K562 (cell line): ENCODE measurements around the gene KEL. TPM values are rescaled to one million over a fixed set of nuclear protein-coding genes. Genes with fewer than 3 reads are reported as not detected.

Experiments used
- ATAC-seq: fragments of 200-7000 bp; cut with Tn5 transposase; 3 replicates; pipeline ENCODE4 v1.9.1; 2020; ENCODE audit warnings: moderate library complexity
- BruUV-seq: library from RNA; stranded (reverse); fragments of 400-500 nt; replicated peaks from 2 replicates; lab custom pipeline; 2021; lab: Mats Ljungman, UMichigan
- CTCF ChIA-PET: fragments of 300-600 bp; formaldehyde crosslinking; extraction: SDS; loops from one replicate; lab custom pipeline; 2021; ENCODE audit warnings: low intra/inter-chr PET ratio; lab: Yijun Ruan, JAX
- POLR2A ChIA-PET: fragments of 300-600, 350-650 bp; sonication (Branson Sonifier 250); formaldehyde crosslinking; extraction: SDS; loops from one replicate; lab custom pipeline; 2021; ENCODE audit warnings: antibody characterized with exemption, inconsistent platforms; lab: Yijun Ruan, JAX
- DNase-seq, 4 experiments: peaks; one replicate each; pipeline versions ENCODE4 v3.0.0 to v3.0.0-alpha.2; 2011 to 2018; ENCODE audit warnings: low spot score in 3 of 4, mixed read lengths in 3 of 4; ENCODE audit errors: extremely low read depth in 1 of 4
- FAIRE-seq: peaks from 2 replicates; lab custom pipeline; 2011; peaks lifted over from hg19 to GRCh38; lab: Jason Lieb, UNC
- H2AFZ ChIP-seq: 2 replicates; pipeline ENCODE4 v1.6.0; 2011; ENCODE audit warnings: low read depth, low read length, control low read depth, inconsistent platforms
- H3K27ac ChIP-seq: fragments of 200-600 bp; 3 replicates; pipeline ENCODE4 v1.8.0; 2011; ENCODE audit warnings: low read depth, mild to moderate bottlenecking, control low read depth, inconsistent platforms, low read length, moderate library complexity, mixed read lengths; ENCODE audit errors: extremely low read depth
- H3K27me3 ChIP-seq, 2 experiments: fragments of 300-600 bp in 1 of 2; 2 replicates in 1 of 2; 3 replicates in 1 of 2; pipeline versions ENCODE4 v1.6.0 to v1.8.0; 2011; ENCODE audit warnings: inconsistent platforms in 2 of 2, low read length in 2 of 2, mild to moderate bottlenecking in 1 of 2, mixed read lengths in 1 of 2, moderate library complexity in 1 of 2; ENCODE audit not compliant: control insufficient read depth in 2 of 2, insufficient read depth in 2 of 2
- H3K36me3 ChIP-seq: fragments of 300-600 bp; 3 replicates; pipeline ENCODE4 v1.8.0; 2011; ENCODE audit warnings: mild to moderate bottlenecking, low read length, inconsistent platforms; ENCODE audit not compliant: control insufficient read depth, insufficient read depth
- H3K4me1 ChIP-seq, 2 experiments: fragments of 200-600 bp in 1 of 2; replicated peaks in 1 of 2; 2 replicates in 1 of 2; 3 replicates in 1 of 2; pipeline versions ENCODE4 v1.5.1 to v1.8.0; 2011; ENCODE audit warnings: inconsistent platforms in 2 of 2, low read length in 2 of 2, mild to moderate bottlenecking in 1 of 2, mixed read lengths in 1 of 2, moderate library complexity in 1 of 2; ENCODE audit not compliant: control insufficient read depth in 2 of 2, insufficient read depth in 2 of 2
- H3K4me2 ChIP-seq: 2 replicates; pipeline ENCODE4 v1.6.1; 2011; ENCODE audit warnings: low read length, control low read depth, inconsistent platforms, mixed read lengths; ENCODE audit not compliant: insufficient read depth
- H3K4me3 ChIP-seq: fragments of 200-600 bp; sonication (generic), shearing (Covaris generic); 2 replicates; pipeline ENCODE4 v1.5.1; 2016; ENCODE audit warnings: control low read depth, inconsistent platforms
- H3K79me2 ChIP-seq: fragments of 200-600 bp; 3 replicates; pipeline ENCODE4 v1.8.0; 2011; ENCODE audit warnings: low read length, inconsistent platforms; ENCODE audit not compliant: control insufficient read depth, insufficient read depth
- H3K9ac ChIP-seq, 2 experiments: 2 replicates each; pipeline versions ENCODE4 v1.6.0 to v1.6.1; 2011; ENCODE audit warnings: low read depth in 2 of 2, low read length in 2 of 2, control low read depth in 1 of 2, inconsistent platforms in 1 of 2, mild to moderate bottlenecking in 1 of 2, mixed read lengths in 1 of 2; ENCODE audit not compliant: insufficient read depth in 1 of 2
- H3K9me1 ChIP-seq: one replicate; pipeline ENCODE4 v1.6.0; 2011; ENCODE audit warnings: inconsistent platforms, mild to moderate bottlenecking, low read length, moderate library complexity; ENCODE audit not compliant: control insufficient read depth, insufficient read depth
- H3K9me3 ChIP-seq: replicated peaks from 2 replicates; pipeline ENCODE4 v1.5.1; 2011; ENCODE audit warnings: low read depth, low read length, inconsistent platforms; ENCODE audit not compliant: control insufficient read depth, insufficient read depth
- H4K20me1 ChIP-seq: replicated peaks from 2 replicates; pipeline ENCODE4 v1.6.1; 2011; ENCODE audit warnings: low read length, inconsistent platforms, mixed read lengths; ENCODE audit not compliant: control insufficient read depth, insufficient read depth
- EWSR1 ChIP-seq: fragments of 450-650 bp; IDR thresholded peaks from 2 replicates; pipeline ENCODE4 v1.6.1; 2018; ENCODE audit warnings: borderline replicate concordance, mild to moderate bottlenecking, low read depth, moderate library complexity; ENCODE audit not compliant: partially characterized antibody
- MEF2A ChIP-seq: IDR thresholded peaks from 2 replicates; pipeline ENCODE4 v1.6.1; 2011; ENCODE audit warnings: low read depth, mild to moderate bottlenecking, low read length, moderate library complexity; ENCODE audit not compliant: control insufficient read depth
- MYBL2 ChIP-seq, 2 experiments: fragments of 450-650 bp in 1 of 2; sonication (generic) in 1 of 2; formaldehyde crosslinking in 1 of 2; IDR thresholded peaks; 2 replicates each; pipeline versions ENCODE4 v1.6.1 to v1.8.1; 2017 to 2022; ENCODE audit warnings: borderline replicate concordance in 1 of 2, inconsistent platforms in 1 of 2, low read depth in 1 of 2, mild to moderate bottlenecking in 1 of 2, missing genetic modification reagents in 1 of 2, moderate library complexity in 1 of 2
- NEUROD1 ChIP-seq: fragments of 150-350 bp; IDR thresholded peaks from 2 replicates; pipeline ENCODE4 v1.6.1; 2014; ENCODE audit warnings: borderline replicate concordance, low read length, low read depth; ENCODE audit not compliant: partially characterized antibody
- NR2C2 ChIP-seq, 2 experiments: fragments of 200-800 bp in 1 of 2; sonication (Bioruptor generic) in 1 of 2; sonication (generic) in 1 of 2; formaldehyde crosslinking in 1 of 2; IDR thresholded peaks; 2 replicates each; pipeline versions ENCODE4 v1.6.1 to v1.8.0; 2016 to 2022; ENCODE audit warnings: mild to moderate bottlenecking in 1 of 2, missing compliant biosample characterization in 1 of 2, missing genetic modification characterization in 1 of 2, missing genetic modification reagents in 1 of 2
- PCBP1 ChIP-seq: fragments of 200-400 bp; formaldehyde crosslinking; IDR thresholded peaks from 2 replicates; pipeline ENCODE4 v1.6.1; 2018; ENCODE audit warnings: mild to moderate bottlenecking, low read depth, low read length; ENCODE audit not compliant: poor library complexity, severe bottlenecking
- POLR2H ChIP-seq: IDR thresholded peaks from 2 replicates; pipeline ENCODE4 v1.6.1; 2016; ENCODE audit warnings: missing genetic modification characterization, low read depth, mild to moderate bottlenecking, control low read depth, missing compliant biosample characterization, moderate library complexity
- RFX5 ChIP-seq: IDR thresholded peaks from 2 replicates; pipeline ENCODE4 v1.6.1; 2011; ENCODE audit warnings: low read depth, mild to moderate bottlenecking, improper control_type of control experiment, low read length
- SOX6 ChIP-seq: fragments of 450-650 bp; IDR thresholded peaks from 2 replicates; pipeline ENCODE4 v1.6.1; 2014; ENCODE audit warnings: mild to moderate bottlenecking
- ZBTB17 ChIP-seq: fragments of 450-650 bp; formaldehyde crosslinking; IDR thresholded peaks from 2 replicates; pipeline ENCODE4 v1.4.0; 2020; ENCODE audit warnings: mild to moderate bottlenecking
- ZNF316 ChIP-seq: fragments of 450-650 bp; IDR thresholded peaks from 2 replicates; pipeline ENCODE4 v1.6.1; 2016
- ZNF707 ChIP-seq: fragments of 250-450 bp; sonication (Bioruptor Pico); conservative IDR thresholded peaks from 2 replicates; pipeline ENCODE4 v1.8.0; 2022; ENCODE audit warnings: inconsistent platforms, mild to moderate bottlenecking, moderate library complexity
- WGBS: fragments of 100-300 bp; shearing (Covaris generic); methylation state at CpG from one replicate; pipeline ENCODE4 v1.1.6; 2016; ENCODE audit warnings: low coverage, mixed read lengths; ENCODE audit not compliant: insufficient coverage; ENCODE audit errors: missing lambda C conversion rate; 5-methylcytosine and 5-hydroxymethylcytosine counted together
- in situ Hi-C: fragments of 300-500 bp; cut with MboI; formaldehyde crosslinking; loops from 4 replicates; pipeline ENCODE4 v1.15.0; 2018; ENCODE audit warnings: inconsistent platforms, mixed read lengths
- intact Hi-C: fragments of 100-400 bp; cut with micrococcal nuclease; formaldehyde crosslinking; loops from 2 replicates; pipeline ENCODE4 v1.14.2; 2022
- polyA plus RNA-seq, 8 experiments: library from polyadenylated mRNA; depleted of rRNA in 4 of 8; stranded (reverse) in 5 of 8; unstranded in 3 of 8; fragments of >200 nt; fragmentation: Nextera tagmentation in 2 of 8; fragmentation: Illumina TruSeq in 1 of 8; extraction: Ambion mirVana in 2 of 8; extraction: Trizol in 1 of 8; gene quantifications; 2 replicates each; pipeline versions ENCODE4 v1.2.1 to v1.2.3, GENCODE V29; 2011 to 2014; ENCODE audit warnings: inconsistent platforms in 1 of 8, missing spikeins in 1 of 8
- total RNA-seq, 7 experiments: library from RNA; depleted of rRNA in 6 of 7; stranded (reverse); fragments of >200 nt in 6 of 7; fragmentation: Illumina TruSeq in 2 of 7; extraction: Trizol in 2 of 7; gene quantifications; 2 replicates each; pipeline versions ENCODE4 v1.2.1 to v1.2.3, GENCODE V29; 2011 to 2021; ENCODE audit warnings: low replicate concordance in 1 of 7
- TF ChIP-seq, protein P1 (sequence below): fragments of 250-450 bp; sonication (Bioruptor Pico); IDR thresholded peaks from 2 replicates; pipeline ENCODE4 v1.5.0; 2021
- TF ChIP-seq, protein P2 (sequence below): sonication (generic); formaldehyde crosslinking; IDR thresholded peaks from 2 replicates; pipeline ENCODE4 v1.9.0; 2022; ENCODE audit warnings: mild to moderate bottlenecking, missing genetic modification reagents
- TF ChIP-seq, protein P3 (sequence below): fragments of 150-350 bp; IDR thresholded peaks from 2 replicates; pipeline ENCODE4 v1.6.1; 2014; ENCODE audit warnings: low read depth, mild to moderate bottlenecking, low read length, borderline replicate concordance
- TF ChIP-seq, protein P4 (sequence below): sonication (generic); formaldehyde crosslinking; IDR thresholded peaks from 2 replicates; pipeline ENCODE4 v1.8.0; 2022; ENCODE audit warnings: mild to moderate bottlenecking, missing genetic modification reagents

KEL gene
- total and polyA plus RNA-seq, 9 of the 15 experiments (the other 6 are each of a cell fraction or from before 2014, with no cell fraction given) = 9.0 to 47.4 (median 22.2) TPM

DNA sequence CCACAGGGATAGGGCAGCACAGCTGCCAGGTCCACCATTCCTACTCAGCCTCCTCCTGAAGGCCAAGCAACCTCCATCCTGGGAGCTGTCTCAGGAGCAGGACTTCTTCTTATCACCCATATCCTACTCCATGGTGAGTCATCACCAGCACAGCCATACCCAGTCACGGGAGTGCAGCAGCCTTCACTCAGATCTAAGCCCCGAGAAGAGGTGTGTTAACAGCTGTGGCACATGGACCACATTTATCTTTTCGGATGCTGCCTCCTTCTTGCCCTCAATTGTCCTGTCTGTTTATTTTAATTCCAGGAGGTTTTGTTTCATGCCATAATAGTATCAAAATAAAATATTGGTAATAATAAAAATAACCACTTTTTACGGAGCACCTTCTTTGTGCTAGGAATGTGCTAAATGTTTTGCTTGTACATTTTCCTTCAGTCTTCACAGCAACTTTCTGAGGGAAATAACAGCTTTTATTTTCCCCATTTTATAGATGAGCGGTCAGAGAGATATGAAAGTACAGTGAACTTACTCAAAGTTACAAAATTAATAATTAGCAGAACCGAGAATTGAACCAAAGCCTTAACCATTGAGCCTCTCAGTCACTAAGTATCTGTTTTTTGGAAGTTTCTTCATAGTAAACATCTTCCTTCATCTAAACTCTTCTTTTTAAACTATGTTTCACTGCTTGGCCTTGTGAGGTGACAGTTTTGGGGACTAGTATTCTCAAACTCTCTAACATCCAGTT, 2.5 kb upstream of the KEL start:
- Histone ChIP-seq H3K9me1 (no peaks in the 10 kb centered on the region), H3K79me2 (peaks cover 25% of the 10 kb centered on the region)
- peak; percentile 79 for ATAC-seq
- TF ChIP-seq RFX5 (no peak), ZNF707 (CRISPR knock-in tag) (no peak), POLR2H (tag) (no peak), PCBP1 (no peak), MYBL2 (IDR thresholded peaks at IDR 0.05; ENCODE audit: low read depth) (no peak), MYBL2 (CRISPR knock-in tag; IDR thresholded peaks at IDR 0.05; ENCODE audit: borderline replicate concordance) (no peak), ZNF316 (no peak), NEUROD1 (peak; percentile 49), MEF2A (no peak), ZBTB17 (CRISPR knock-in tag) (no peak), NR2C2 (CRISPR knock-in tag; IDR thresholded peaks at IDR 0.05) (no peak), NR2C2 (tag; IDR thresholded peaks at IDR 0.05) (no peak), SOX6 (peak; percentile 49), EWSR1 (no peak)
- TF ChIP-seq, protein P1, sequence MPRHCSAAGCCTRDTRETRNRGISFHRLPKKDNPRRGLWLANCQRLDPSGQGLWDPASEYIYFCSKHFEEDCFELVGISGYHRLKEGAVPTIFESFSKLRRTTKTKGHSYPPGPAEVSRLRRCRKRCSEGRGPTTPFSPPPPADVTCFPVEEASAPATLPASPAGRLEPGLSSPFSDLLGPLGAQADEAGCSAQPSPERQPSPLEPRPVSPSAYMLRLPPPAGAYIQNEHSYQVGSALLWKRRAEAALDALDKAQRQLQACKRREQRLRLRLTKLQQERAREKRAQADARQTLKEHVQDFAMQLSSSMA (CRISPR knock-in tag) = no peak
- TF ChIP-seq, protein P2, sequence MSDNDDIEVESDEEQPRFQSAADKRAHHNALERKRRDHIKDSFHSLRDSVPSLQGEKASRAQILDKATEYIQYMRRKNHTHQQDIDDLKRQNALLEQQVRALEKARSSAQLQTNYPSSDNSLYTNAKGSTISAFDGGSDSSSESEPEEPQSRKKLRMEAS = no peak
- TF ChIP-seq, protein P3, sequence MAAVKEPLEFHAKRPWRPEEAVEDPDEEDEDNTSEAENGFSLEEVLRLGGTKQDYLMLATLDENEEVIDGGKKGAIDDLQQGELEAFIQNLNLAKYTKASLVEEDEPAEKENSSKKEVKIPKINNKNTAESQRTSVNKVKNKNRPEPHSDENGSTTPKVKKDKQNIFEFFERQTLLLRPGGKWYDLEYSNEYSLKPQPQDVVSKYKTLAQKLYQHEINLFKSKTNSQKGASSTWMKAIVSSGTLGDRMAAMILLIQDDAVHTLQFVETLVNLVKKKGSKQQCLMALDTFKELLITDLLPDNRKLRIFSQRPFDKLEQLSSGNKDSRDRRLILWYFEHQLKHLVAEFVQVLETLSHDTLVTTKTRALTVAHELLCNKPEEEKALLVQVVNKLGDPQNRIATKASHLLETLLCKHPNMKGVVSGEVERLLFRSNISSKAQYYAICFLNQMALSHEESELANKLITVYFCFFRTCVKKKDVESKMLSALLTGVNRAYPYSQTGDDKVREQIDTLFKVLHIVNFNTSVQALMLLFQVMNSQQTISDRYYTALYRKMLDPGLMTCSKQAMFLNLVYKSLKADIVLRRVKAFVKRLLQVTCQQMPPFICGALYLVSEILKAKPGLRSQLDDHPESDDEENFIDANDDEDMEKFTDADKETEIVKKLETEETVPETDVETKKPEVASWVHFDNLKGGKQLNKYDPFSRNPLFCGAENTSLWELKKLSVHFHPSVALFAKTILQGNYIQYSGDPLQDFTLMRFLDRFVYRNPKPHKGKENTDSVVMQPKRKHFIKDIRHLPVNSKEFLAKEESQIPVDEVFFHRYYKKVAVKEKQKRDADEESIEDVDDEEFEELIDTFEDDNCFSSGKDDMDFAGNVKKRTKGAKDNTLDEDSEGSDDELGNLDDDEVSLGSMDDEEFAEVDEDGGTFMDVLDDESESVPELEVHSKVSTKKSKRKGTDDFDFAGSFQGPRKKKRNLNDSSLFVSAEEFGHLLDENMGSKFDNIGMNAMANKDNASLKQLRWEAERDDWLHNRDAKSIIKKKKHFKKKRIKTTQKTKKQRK = no peak
- TF ChIP-seq, protein P4, sequence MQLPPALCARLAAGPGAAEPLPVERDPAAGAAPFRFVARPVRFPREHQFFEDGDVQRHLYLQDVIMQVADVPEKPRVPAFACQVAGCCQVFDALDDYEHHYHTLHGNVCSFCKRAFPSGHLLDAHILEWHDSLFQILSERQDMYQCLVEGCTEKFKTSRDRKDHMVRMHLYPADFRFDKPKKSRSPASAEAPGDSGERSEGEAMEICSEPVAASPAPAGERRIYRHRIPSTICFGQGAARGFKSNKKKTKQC (CRISPR knock-in tag) = no peak

More for the DNA sequence above, 2.5 kb upstream of the KEL start:
- Histone ChIP-seq H3K4me3 (no peak overlapping the region), H3K9me3 (no peaks in the 10 kb centered on the region), H3K4me1 (peaks cover 29 to 55% of the 10 kb centered on the region in 2 experiments), H4K20me1 (peaks cover 9% of the 10 kb centered on the region), H3K4me2 (peak overlapping the region; percentile 34; the same call in 1 of the 2 replicates), H3K9ac (no peak overlapping the region; a peak in 1 of 4 replicates), H2AFZ (no peak overlapping the region), H3K27me3 (no peaks in the 10 kb centered on the region), H3K36me3 (peaks cover 12% of the 10 kb centered on the region), H3K27ac (no peak overlapping the region; the same call in 2 of the 3 replicates)
- WGBS = 25% methylated on average over 6 of the region's 6 CpGs
- in situ Hi-C loops (no loop called here), intact Hi-C loops (no loop called here)
- peak; percentile 80 to 88 (median 86) for DNase-seq
- ChIA-PET POLR2A (interaction anchor here (0.6 to 1.8 kb wide), 4 partner anchors 9 to 240 kb away, joined by 3 read pairs; no protein-coding TSS in a partner anchor), CTCF (no interaction called here)
- peak; percentile 92 for FAIRE-seq
- no TSS peak for BruUV-seq
